Measurements from ENCODE around the gene GSTP1. TPM values are rescaled to one million over a fixed set of nuclear protein-coding genes. Genes with fewer than 3 reads are reported as not detected.

The GSTP1 gene
- total and polyA plus RNA-seq, 9 of the 15 experiments (the other 6 are each of a cell fraction or from before 2014, with no cell fraction given): 592 to 2,150 (median 1,204) TPM

DNA sequence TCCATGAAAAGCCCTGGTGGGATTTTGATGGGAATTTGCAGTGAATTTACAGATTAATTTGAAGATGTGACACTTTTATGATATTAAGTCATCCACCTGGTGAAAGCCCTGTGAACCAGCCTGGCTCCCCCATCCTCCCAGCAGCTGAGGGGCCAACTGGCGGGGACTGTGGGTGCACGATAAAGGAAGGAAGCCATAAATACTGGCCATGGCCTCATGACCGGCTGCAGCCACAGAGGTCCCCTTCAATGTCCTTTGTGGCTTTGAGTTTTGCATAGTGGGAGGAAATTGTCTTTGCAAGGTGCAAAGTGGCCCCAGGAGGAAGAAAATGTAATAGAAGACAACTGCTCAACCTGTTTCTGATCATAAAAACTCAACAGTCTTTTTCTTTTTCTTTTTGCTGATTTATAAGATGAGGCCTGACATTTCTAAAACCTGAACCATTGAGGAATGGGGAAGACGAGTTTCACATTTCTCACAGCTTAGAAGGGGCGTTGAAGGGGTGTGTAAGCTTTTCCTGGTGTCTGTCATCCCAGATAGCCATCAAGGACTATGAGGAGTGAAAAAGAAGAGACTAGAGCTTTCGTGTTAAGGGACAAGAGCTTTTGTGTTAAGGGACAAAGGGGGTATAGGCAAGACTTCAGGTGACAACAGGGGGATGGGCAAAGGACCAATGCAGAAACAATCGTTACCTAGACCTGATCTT lies 16.9 kb downstream of the GSTP1 start (continued):
- TF ChIP-seq ZNF609 (CRISPR knock-in tag; IDR thresholded peaks at IDR 0.05; ENCODE audit: borderline replicate concordance) (no peak), SMARCC2 (IDR thresholded peaks at IDR 0.05; ENCODE audit: low read depth) (no peak), CBX1 (IDR thresholded peaks at IDR 0.05; ENCODE audit: low read depth) (no peak), TARDBP (IDR thresholded peaks at IDR 0.05) (no peak), ZNF583 (CRISPR knock-in tag; IDR thresholded peaks at IDR 0.05) (peak; percentile 66; the same call in 1 of the 2 replicates), SAFB (IDR thresholded peaks at IDR 0.05; ENCODE audit: borderline replicate concordance, low read depth, low read length) (no peak), BCL6 (CRISPR knock-in tag; IDR thresholded peaks at IDR 0.05) (no peak), E4F1 (CRISPR knock-in tag; IDR thresholded peaks at IDR 0.05; ENCODE audit: borderline replicate concordance) (no peak), BRF1 (IDR thresholded peaks at IDR 0.05; ENCODE audit: borderline replicate concordance, extremely low read depth, insufficient read length) (no peak), HMG20A (CRISPR knock-in tag; conservative IDR thresholded peaks at IDR 0.05) (no peak), ZNF586 (CRISPR knock-in tag; conservative IDR thresholded peaks at IDR 0.05) (no peak), NR2C2 (CRISPR knock-in tag; IDR thresholded peaks at IDR 0.05) (no peak), NR2C2 (tag; IDR thresholded peaks at IDR 0.05) (no peak), MYNN (IDR thresholded peaks at IDR 0.05) (no peak), MYNN (CRISPR knock-in tag; IDR thresholded peaks at IDR 0.05) (no peak), EP400 (IDR thresholded peaks at IDR 0.05) (no peak), ATF7 (IDR thresholded peaks at IDR 0.05) (peak; percentile 34; the same call in 1 of the 2 replicates), NFATC3 (IDR thresholded peaks at IDR 0.05) (no peak), ZNF384 (IDR thresholded peaks at IDR 0.05; ENCODE audit: low read depth, low read length) (no peak), DLX4 (CRISPR knock-in tag; IDR thresholded peaks at IDR 0.05) (no peak), TGIF2 (CRISPR knock-in tag; IDR thresholded peaks at IDR 0.05) (no peak), ZNF124 (CRISPR knock-in tag; IDR thresholded peaks at IDR 0.05) (no peak), XRCC5 (IDR thresholded peaks at IDR 0.05; ENCODE audit: low read depth, low read length) (no peak), EGR1 (conservative IDR thresholded peaks at IDR 0.05) (0 out of 2 replicates have a peak, but pooled peaks have one; percentile 9), ELF2 (CRISPR knock-in tag; IDR thresholded peaks at IDR 0.05) (no peak)
